Cerebellar nuclear complex (tissue), 1 donor: ENCODE results near the gene MALRD1.
"Not testable (repeated sequence)": the region's sequence is repeated elsewhere in the genome, so short reads cannot be mapped to it uniquely, and the experiment has no call there.

Experiments used
- DNase-seq, 2 experiments: peaks; one replicate each; lab custom pipeline; 2025; lab: John Stamatoyannopoulos, UW

The MALRD1 gene

DNA sequence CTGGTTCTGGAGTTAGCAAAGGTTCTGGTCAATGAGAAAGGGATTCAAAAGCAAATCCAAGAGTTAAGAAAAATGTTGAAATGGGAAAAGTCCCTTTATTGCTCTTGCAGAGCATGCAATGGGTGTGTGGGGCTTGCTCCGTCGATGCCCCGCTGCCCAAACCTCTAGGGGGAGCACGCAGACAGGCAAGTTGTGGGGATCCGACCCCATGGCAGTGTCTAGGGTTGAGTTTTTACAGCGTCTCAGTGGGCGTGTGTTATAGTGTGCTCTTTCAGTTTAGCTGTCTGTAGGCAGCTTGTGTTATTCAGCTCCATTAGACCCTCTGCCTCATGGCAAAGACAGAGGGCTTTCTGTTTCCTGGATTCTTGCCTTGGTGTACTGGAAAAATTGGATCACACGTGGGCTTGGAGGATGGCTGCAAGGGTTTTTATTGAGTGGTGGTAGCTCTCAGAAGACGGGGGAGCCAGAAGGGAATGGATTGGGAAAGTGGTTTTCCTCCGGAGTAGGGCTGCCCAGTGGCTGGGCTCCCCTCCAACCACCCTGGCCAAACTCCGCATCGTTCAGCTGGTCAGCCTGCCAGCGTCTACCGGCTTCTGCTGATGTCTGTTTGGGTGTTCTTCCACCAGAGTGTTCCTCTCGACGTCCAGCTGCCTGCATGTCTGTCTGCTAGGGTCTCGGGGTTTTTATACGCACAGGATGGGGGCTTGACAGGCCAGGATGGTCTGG lies 665.4 kb downstream of the MALRD1 start:
- no peak for DNase-seq

DNA sequence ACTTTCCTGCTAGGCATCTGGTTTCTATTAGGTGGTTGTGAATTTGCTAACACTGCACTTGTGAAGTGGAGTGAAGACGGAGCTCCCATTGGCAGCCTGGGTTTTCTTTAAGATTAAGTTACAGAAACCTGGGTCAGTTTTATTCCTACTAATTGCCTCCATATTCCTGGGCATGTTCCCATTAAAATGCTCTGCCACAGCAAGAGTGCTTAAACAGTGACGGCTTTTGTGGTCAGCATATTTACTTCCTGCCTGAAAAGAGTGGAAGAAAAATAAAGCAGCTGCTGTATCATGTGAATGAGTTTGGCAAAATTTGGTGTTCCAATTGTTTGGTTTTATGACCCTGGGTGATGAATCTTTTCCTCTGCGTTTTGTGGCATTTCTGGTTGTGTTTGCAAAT lies 670.7 kb downstream of the MALRD1 start:
- no peak for DNase-seq

GRCh38 chr10:19724287-19724686 lies 675.7 kb downstream of the MALRD1 start:
- no peak for DNase-seq

DNA sequence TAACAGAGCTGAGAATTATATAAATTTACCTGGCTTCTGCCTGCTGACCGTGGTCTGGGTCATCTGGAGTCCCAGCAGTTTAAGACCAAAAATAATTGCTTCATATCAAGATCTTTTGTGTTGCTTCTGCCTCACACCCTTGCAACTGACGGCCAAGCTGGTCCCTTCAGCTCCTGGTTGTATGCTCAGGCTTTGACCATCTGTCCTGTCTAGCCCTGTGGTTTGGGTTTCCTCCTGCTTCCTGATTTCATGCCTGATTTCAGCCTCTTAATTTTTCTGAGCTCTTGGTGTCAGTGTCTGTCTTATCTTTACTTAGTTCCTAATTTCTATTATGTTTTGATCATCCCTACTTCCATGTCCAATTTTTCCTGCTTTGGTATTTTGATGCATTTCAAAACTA lies 679.8 kb downstream of the MALRD1 start:
- DNase-seq, result no peak

DNA sequence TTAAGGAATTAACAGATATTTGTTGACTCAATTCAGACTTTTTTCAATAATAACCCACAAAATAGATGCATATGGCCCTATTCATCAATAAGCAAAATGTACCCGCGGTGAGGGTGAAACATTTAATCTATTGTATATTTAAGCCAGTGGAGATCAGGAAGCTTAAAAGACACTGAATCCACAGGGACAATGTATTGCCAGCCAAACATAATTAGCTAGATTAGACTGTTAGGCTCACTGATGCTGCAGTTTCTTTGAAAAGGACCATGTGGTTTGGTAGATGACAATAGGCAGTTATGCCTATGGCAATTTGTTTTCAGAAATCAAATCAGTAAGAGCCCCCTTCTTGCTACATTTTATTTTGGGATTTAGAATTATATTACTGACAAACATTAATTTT lies 680.4 kb downstream of the MALRD1 start:
- DNase-seq, result no peak

DNA sequence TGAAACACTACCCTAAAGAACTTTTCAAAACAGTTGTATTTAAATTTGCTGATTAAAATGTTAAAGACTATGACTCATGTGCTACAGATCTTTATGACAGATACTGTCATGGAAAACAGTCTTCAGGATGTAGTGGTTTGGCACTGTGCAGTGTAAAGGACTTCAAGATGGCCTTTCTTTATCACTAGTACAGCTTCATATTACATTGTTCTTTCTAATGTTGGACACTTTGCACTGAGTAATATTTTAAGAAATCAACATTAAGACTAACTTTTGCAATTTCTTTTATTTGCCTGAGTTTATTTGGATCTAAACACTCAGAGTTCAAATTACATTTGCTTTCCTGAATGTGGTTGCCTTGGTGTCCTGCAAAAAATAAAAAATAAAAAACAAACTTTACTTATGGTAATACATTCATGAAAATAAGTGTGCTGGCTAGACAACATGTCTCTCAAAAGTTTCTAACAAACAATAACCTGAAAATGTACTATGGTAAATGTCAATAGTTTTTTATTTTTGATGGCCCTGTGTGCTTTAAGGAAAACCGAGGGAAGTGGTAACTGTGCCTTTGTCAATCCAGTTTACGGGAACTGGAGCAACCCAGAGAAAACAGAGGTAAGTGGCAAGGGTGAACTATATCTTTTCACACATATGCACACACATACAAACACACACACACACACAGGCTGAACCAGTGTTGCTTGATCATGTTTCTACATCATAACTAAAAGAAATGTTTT lies 681.7 kb downstream of the MALRD1 start:
- no peak for DNase-seq

GRCh38 chr10:19730907-19731217 lies 682.3 kb downstream of the MALRD1 start:
- DNase-seq, result no peak

GRCh38 chr10:19731560-19731959 lies 683.0 kb downstream of the MALRD1 start:
- no peak for DNase-seq

- DNase-seq, result no peak
Observed at GRCh38 chr10:19738440-19738839, 689.8 kb downstream of the MALRD1 start.

- DNase-seq, result not testable (repeated sequence)
Observed at GRCh38 chr10:19739232-19739631, 690.6 kb downstream of the MALRD1 start.

- DNase-seq, result not testable (repeated sequence)
Observed at GRCh38 chr10:19742144-19742543, 693.5 kb downstream of the MALRD1 start.

- no peak for DNase-seq
Observed at GRCh38 chr10:19745672-19746071, 697.1 kb downstream of the MALRD1 start.

GRCh38 chr10:19749185-19749729 lies 700.7 kb downstream of the MALRD1 start:
- no peak for DNase-seq

- no peak for DNase-seq
Observed at GRCh38 chr10:19750972-19751371, 702.4 kb downstream of the MALRD1 start.

GRCh38 chr10:19756919-19757318 lies 708.3 kb downstream of the MALRD1 start:
- DNase-seq, result no peak

DNA sequence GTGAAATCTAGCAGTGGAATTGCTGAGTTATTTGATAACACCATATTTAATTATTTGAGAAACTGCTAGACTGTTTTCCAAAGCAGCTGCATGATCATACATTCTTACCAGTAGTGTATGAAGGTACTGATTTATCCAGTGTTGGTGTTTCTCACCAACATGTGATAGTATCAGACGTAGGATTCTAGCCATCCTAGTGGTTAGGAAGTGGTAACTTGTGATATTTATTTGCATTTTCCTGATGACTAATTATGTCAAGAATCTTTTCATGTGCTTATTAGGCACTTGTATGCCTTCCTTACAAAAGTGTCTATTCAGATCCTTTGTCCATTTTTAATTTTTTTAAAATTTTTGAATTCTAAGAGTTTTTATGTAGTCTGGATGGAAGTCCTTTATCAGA lies 713.4 kb downstream of the MALRD1 start:
- DNase-seq, result no peak

GRCh38 chr10:19764111-19764510 lies 715.5 kb downstream of the MALRD1 start:
- no peak for DNase-seq

GRCh38 chr10:19767876-19768275 lies 719.3 kb downstream of the MALRD1 start:
- DNase-seq, result no peak

GRCh38 chr10:19769826-19770225 lies 721.2 kb downstream of the MALRD1 start:
- not testable (repeated sequence) for DNase-seq

GRCh38 chr10:19772972-19773371 lies 724.4 kb downstream of the MALRD1 start:
- DNase-seq, result no peak

- DNase-seq, result no peak
Observed at GRCh38 chr10:19775296-19775695, 726.7 kb downstream of the MALRD1 start.

DNA sequence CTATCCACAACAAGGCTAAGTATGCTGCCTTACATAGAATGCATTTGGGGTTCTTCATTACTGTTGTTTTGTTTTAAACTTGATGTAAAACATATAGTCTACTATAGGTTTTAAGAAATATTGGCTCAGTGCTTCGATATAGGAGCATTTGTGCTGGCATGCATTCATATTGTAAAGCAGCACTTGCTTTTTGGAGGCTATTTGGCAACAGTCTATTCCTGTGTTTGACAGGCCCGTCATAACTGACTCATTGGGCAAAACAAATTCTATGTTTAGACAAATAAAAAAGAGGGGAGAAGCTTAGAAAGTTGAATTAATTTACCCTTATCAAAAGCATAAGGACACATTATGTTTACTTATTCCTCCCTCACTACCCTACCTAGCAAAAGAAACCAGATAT lies 729.2 kb downstream of the MALRD1 start:
- DNase-seq, result no peak

- DNase-seq, result no peak
Observed at GRCh38 chr10:19778996-19779395, 730.4 kb downstream of the MALRD1 start.
